Brain microvascular endothelial cell (primary cell): Measurements from ENCODE around the gene DUOX1.

Source experiments
- DNase-seq: peaks from one replicate; pipeline ENCODE4 v3.0.0-alpha.2; 2020
- H3K27ac ChIP-seq: fragments of 250-450 bp; sonication (Bioruptor Pico); 2 replicates; pipeline ENCODE4 v1.5.1; 2020; ENCODE audit warnings: mild to moderate bottlenecking, moderate library complexity
- H3K27me3 ChIP-seq: fragments of 250-450 bp; sonication (Bioruptor Pico); replicated peaks from 2 replicates; pipeline ENCODE4 v1.5.1; 2020; ENCODE audit warnings: mild to moderate bottlenecking
- H3K36me3 ChIP-seq: fragments of 250-450 bp; sonication (Bioruptor Pico); replicated peaks from 2 replicates; pipeline ENCODE4 v1.5.1; 2020; ENCODE audit warnings: mild to moderate bottlenecking
- H3K4me3 ChIP-seq: 2 replicates; pipeline ENCODE4 v1.5.1; 2011; ENCODE audit warnings: low read depth, mild to moderate bottlenecking, control low read depth, low read length, moderate library complexity
- CTCF ChIP-seq: IDR thresholded peaks from 2 replicates; pipeline ENCODE4 v1.5.1; 2011; ENCODE audit warnings: low read depth, mild to moderate bottlenecking, moderate library complexity, low read length, control low read depth, inconsistent platforms; ENCODE audit errors: missing control alignments
- in situ Hi-C: cut with HindIII; loops from 2 replicates; pipeline ENCODE4 v1.10.0; 2017; ENCODE audit warnings: low sequenced_read_pairs, low pct_ligation_motif_present

Gene DUOX1

DNA sequence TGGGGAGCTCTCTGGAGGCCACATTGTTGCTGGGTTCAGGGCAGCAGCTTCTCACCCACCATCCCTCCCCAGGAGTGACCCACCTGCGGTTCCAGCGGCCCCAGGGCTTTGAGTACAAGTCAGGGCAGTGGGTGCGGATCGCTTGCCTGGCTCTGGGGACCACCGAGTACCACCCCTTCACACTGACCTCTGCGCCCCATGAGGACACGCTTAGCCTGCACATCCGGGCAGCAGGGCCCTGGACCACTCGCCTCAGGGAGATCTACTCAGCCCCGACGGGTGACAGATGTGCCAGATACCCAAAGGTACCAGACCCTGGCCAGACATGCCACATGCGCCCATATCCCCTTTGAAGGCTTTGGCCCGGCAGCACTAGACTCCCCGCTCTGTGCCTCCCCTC, 31.9 kb downstream of the DUOX1 start:
- Histone ChIP-seq H3K36me3 (no peaks in the 10 kb centered on the region), H3K27ac (no peak overlapping the region), H3K27me3 (no peaks in the 10 kb centered on the region), H3K4me3 (no peak overlapping the region)
- no peak for TF ChIP-seq CTCF
- in situ Hi-C loops: no loop called here
- no peak for DNase-seq

- peak; percentile 98 for TF ChIP-seq CTCF
- DNase-seq: peak; percentile 82
- in situ Hi-C loops: no loop called here
- Histone ChIP-seq H3K4me3 (no peak overlapping the region), H3K27ac (no peak overlapping the region), H3K36me3 (no peaks in the 10 kb centered on the region), H3K27me3 (no peaks in the 10 kb centered on the region)
Measured at GRCh38 chr15:45162771-45163507, 33.1 kb downstream of the DUOX1 start.

- Histone ChIP-seq H3K36me3 (no peaks in the 10 kb centered on the region), H3K27ac (no peak overlapping the region), H3K4me3 (no peak overlapping the region), H3K27me3 (no peaks in the 10 kb centered on the region)
- in situ Hi-C loops: no loop called here
- DNase-seq: no peak
- no peak for TF ChIP-seq CTCF
Measured at GRCh38 chr15:45163508-45163856, 33.7 kb downstream of the DUOX1 start.

DNA sequence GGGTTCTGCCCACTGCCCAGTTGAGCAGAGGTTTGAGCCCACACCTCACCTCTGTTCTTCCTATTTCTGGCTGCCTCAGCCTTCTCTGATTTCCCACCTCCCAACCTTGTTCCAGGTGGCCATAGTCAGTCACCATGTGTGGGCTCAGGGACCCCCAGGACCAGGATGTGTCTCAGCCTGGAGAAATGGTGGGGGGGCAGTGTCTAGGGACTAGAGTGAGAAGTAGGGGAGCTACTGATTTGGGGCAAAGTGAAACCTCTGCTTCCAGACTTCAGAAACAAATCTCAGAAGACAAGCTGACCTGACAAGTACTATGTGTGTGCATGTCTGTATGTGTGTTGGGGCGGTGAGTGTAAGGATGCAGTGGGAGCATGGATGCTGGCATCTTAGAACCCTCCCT, 35.1 kb downstream of the DUOX1 start:
- TF ChIP-seq CTCF: no peak
- H3K27ac ChIP-seq: no peak overlapping the region
- H3K36me3 ChIP-seq: no peaks in the 10 kb centered on the region
- in situ Hi-C loops: no loop called here
- H3K4me3 ChIP-seq: no peak overlapping the region
- no peak for DNase-seq
- no peaks in the 10 kb centered on the region for H3K27me3 ChIP-seq

- no peak overlapping the region for H3K4me3 ChIP-seq
- in situ Hi-C loops: no loop called here
- no peaks in the 10 kb centered on the region for H3K36me3 ChIP-seq
- TF ChIP-seq CTCF: no peak
- no peaks in the 10 kb centered on the region for H3K27me3 ChIP-seq
- DNase-seq: no peak
- H3K27ac ChIP-seq: no peak overlapping the region
Measured at GRCh38 chr15:45165536-45165935, 35.7 kb downstream of the DUOX1 start.
